COLO668 (cell line): Measurements from ENCODE around the gene FAM76B.

Experiments used
- DNase-seq: peaks from one replicate; lab custom pipeline; 2025; ENCODE audit not compliant: unreplicated experiment; lab: John Stamatoyannopoulos, UW

FAM76B gene

GRCh38 chr11:95792700-95793099 is 3.1 kb upstream of the FAM76B start:
- DNase-seq, result no peak

GRCh38 chr11:95792200-95792599 is 2.6 kb upstream of the FAM76B start:
- no peak for DNase-seq

- DNase-seq, result no peak
These were observed 2.1 kb upstream of the FAM76B start for GRCh38 chr11:95791709-95792033.

- DNase-seq, result peak; percentile 58
These were observed 1.5 kb upstream of the FAM76B start for GRCh38 chr11:95790933-95791708.

GRCh38 chr11:95790123-95790932 is 746 bp upstream of the FAM76B start, which contains the start of gene CEP57:
CEP57 (plus strand) TSS chr11:95790498; CDS start chr11:95790699, 201 bp downstream.
- peak; percentile 94 for DNase-seq

- peak; percentile 24 for DNase-seq
These were observed 569 bp downstream of the FAM76B start for GRCh38 chr11:95788921-95789505.

- DNase-seq, result no peak
These were observed 9.0 kb downstream of the FAM76B start for GRCh38 chr11:95780544-95780943.

GRCh38 chr11:95778699-95779098 is 10.9 kb downstream of the FAM76B start:
- no peak for DNase-seq

- DNase-seq, result no peak
These were observed 12.7 kb downstream of the FAM76B start for GRCh38 chr11:95776859-95777258.

GRCh38 chr11:95768521-95768920 is 21.1 kb downstream of the FAM76B start:
- no peak for DNase-seq

GRCh38 chr11:95767498-95767897 is 22.1 kb downstream of the FAM76B start:
- no peak for DNase-seq

- DNase-seq, result no peak
These were observed 22.9 kb downstream of the FAM76B start for GRCh38 chr11:95766701-95767100.

- DNase-seq, result no peak
These were observed 25.2 kb downstream of the FAM76B start for GRCh38 chr11:95764267-95764898.

GRCh38 chr11:95762534-95762933 is 27.0 kb downstream of the FAM76B start:
- DNase-seq, result no peak

- no peak for DNase-seq
These were observed 28.6 kb downstream of the FAM76B start for GRCh38 chr11:95760941-95761340.

- no peak for DNase-seq
These were observed 38.1 kb downstream of the FAM76B start for GRCh38 chr11:95751515-95751914.

GRCh38 chr11:95750101-95750500 is 39.5 kb downstream of the FAM76B start:
- no peak for DNase-seq

GRCh38 chr11:95739108-95739938 is 50.3 kb downstream of the FAM76B start:
- no peak for DNase-seq

GRCh38 chr11:95736809-95737208 is 52.8 kb downstream of the FAM76B start:
- DNase-seq, result no peak

- no peak for DNase-seq
These were observed 53.2 kb downstream of the FAM76B start for GRCh38 chr11:95736355-95736754.
